SU-DHL-6 (cell line): Measurements from ENCODE around the gene CALHM2.

ENCODE experiments used
- H2AFZ ChIP-seq: fragments of 200-600 bp; sonication (generic); 2 replicates; pipeline ENCODE4 v1.6.1; 2014; ENCODE audit warnings: low read depth, mild to moderate bottlenecking, moderate library complexity, mixed read lengths, antibody characterized with exemption, low read length; ENCODE audit not compliant: severe bottlenecking
- H3F3A ChIP-seq: fragments of 200-600 bp; shearing (Covaris generic); 2 replicates; pipeline ENCODE4 v1.6.0; 2016; ENCODE audit warnings: antibody characterized with exemption, mild to moderate bottlenecking; ENCODE audit not compliant: insufficient read depth
- H3K27ac ChIP-seq: fragments of 200-600 bp; sonication (generic); 2 replicates; pipeline ENCODE4 v1.5.1; 2016; ENCODE audit warnings: low read depth, mild to moderate bottlenecking, low read length, moderate library complexity, mixed read lengths
- H3K27me3 ChIP-seq: fragments of 200-600 bp; sonication (generic), shearing (Covaris generic); 2 replicates; pipeline ENCODE4 v1.6.0; 2014; ENCODE audit warnings: mild to moderate bottlenecking, low read length
- H3K36me3 ChIP-seq: fragments of 200-600 bp; sonication (generic); 2 replicates; pipeline ENCODE4 v1.6.1; 2014; ENCODE audit warnings: mild to moderate bottlenecking, low read length, mixed read lengths
- H3K4me2 ChIP-seq: fragments of 300-600, 200-600 bp; shearing (Covaris generic), sonication (generic); 2 replicates; pipeline ENCODE4 v1.6.0; 2014; ENCODE audit warnings: low read length, low read depth, mild to moderate bottlenecking; ENCODE audit not compliant: poor library complexity, severe bottlenecking
- H3K4me3 ChIP-seq: fragments of 200-600 bp; sonication (generic); 2 replicates; pipeline ENCODE4 v1.5.1; 2014; ENCODE audit warnings: antibody characterized with exemption, low read length, mild to moderate bottlenecking, mixed read lengths; ENCODE audit not compliant: insufficient read depth, poor library complexity, severe bottlenecking
- H3K79me2 ChIP-seq: fragments of 200-600 bp; sonication (generic); 2 replicates; pipeline ENCODE4 v1.6.1; 2014; ENCODE audit warnings: mild to moderate bottlenecking, low read length, moderate library complexity; ENCODE audit not compliant: insufficient read depth
- H3K9ac ChIP-seq: fragments of 200-600 bp; sonication (generic); 2 replicates; pipeline ENCODE4 v1.7.0; 2014; ENCODE audit warnings: mild to moderate bottlenecking, low read length
- H3K9me2 ChIP-seq: fragments of 200-600 bp; sonication (generic); replicated peaks from 2 replicates; pipeline ENCODE4 v1.6.1; 2014; ENCODE audit warnings: low read length; ENCODE audit not compliant: insufficient read depth
- H3K9me3 ChIP-seq: fragments of 200-600 bp; sonication (generic); 2 replicates; pipeline ENCODE4 v1.6.1; 2014; ENCODE audit warnings: low read length, mixed read lengths; ENCODE audit not compliant: insufficient read depth
- H4K20me1 ChIP-seq: fragments of 200-600 bp; sonication (generic); 2 replicates; pipeline ENCODE4 v1.6.1; 2014; ENCODE audit warnings: low read depth, mild to moderate bottlenecking, antibody characterized with exemption, low read length, moderate library complexity, mixed read lengths
- EZH2phosphoT487 ChIP-seq: fragments of 200-600 bp; sonication (generic), shearing (Covaris generic); conservative IDR thresholded peaks from 2 replicates; pipeline ENCODE4 v1.6.1; 2018; ENCODE audit warnings: mild to moderate bottlenecking, antibody characterized with exemption, low read length, moderate library complexity, mixed read lengths
- TF ChIP-seq, protein P1 (sequence below): fragments of 200-600 bp; sonication (generic); IDR thresholded peaks from one replicate; pipeline ENCODE4 v1.5.1; 2017; ENCODE audit warnings: antibody characterized with exemption, mild to moderate bottlenecking, low read length, moderate library complexity; ENCODE audit not compliant: insufficient read depth, poor library complexity, severe bottlenecking

The CALHM2 gene

DNA sequence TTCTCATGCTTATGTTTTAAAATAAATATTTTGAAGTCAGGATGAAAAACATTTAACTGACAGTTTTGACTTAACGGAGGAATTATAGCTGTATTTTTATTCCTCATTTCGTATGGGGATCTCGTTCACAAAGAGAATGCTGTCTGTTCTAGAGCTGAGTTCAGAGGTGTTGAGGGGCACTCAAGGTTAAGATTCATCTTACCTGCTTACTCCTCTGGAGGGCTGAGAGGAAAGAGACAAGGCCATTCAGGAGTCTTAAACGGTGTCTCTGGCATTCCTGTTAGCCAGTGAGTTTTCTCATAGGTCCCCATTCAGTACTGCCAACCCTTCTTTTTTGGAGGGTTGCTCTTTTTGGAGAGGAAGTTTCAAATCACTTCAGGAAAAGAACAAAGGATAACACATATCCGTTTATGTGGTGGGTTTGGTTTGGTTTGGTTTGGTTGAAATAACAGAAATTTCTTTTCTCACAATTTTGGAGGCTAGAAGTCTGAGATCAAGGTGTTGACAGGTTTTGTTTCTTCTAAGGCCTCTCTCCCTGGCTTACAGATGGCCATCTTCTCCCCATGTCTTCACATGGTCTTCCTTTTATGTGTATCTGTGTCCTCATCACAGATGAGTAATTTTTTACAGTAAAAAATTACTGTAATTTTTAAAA, 23.1 kb downstream of the CALHM2 start:
- Histone ChIP-seq H3K4me3 (no peak overlapping the region), H3K27me3 (no peaks in the 10 kb centered on the region), H3K4me2 (no peak overlapping the region), H2AFZ (no peak overlapping the region), H3F3A (no peaks in the 10 kb centered on the region), H3K9me3 (no peaks in the 10 kb centered on the region), H4K20me1 (no peaks in the 10 kb centered on the region), H3K36me3 (peaks cover 21% of the 10 kb centered on the region), H3K27ac (no peak overlapping the region), H3K9me2 (no peaks in the 10 kb centered on the region), H3K79me2 (no peaks in the 10 kb centered on the region), H3K9ac (no peak overlapping the region)
- no peak for TF ChIP-seq EZH2phosphoT487
- TF ChIP-seq, protein P1, sequence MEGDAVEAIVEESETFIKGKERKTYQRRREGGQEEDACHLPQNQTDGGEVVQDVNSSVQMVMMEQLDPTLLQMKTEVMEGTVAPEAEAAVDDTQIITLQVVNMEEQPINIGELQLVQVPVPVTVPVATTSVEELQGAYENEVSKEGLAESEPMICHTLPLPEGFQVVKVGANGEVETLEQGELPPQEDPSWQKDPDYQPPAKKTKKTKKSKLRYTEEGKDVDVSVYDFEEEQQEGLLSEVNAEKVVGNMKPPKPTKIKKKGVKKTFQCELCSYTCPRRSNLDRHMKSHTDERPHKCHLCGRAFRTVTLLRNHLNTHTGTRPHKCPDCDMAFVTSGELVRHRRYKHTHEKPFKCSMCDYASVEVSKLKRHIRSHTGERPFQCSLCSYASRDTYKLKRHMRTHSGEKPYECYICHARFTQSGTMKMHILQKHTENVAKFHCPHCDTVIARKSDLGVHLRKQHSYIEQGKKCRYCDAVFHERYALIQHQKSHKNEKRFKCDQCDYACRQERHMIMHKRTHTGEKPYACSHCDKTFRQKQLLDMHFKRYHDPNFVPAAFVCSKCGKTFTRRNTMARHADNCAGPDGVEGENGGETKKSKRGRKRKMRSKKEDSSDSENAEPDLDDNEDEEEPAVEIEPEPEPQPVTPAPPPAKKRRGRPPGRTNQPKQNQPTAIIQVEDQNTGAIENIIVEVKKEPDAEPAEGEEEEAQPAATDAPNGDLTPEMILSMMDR: no peak

- Histone ChIP-seq H3K9ac (no peak overlapping the region), H3F3A (no peaks in the 10 kb centered on the region), H3K36me3 (peaks cover 20% of the 10 kb centered on the region), H4K20me1 (no peaks in the 10 kb centered on the region), H3K79me2 (no peaks in the 10 kb centered on the region), H2AFZ (no peak overlapping the region), H3K9me2 (no peaks in the 10 kb centered on the region), H3K27me3 (no peaks in the 10 kb centered on the region), H3K4me3 (no peak overlapping the region), H3K9me3 (no peaks in the 10 kb centered on the region), H3K27ac (no peak overlapping the region), H3K4me2 (no peak overlapping the region)
- TF ChIP-seq EZH2phosphoT487: no peak
- TF ChIP-seq, protein P1: no peak
Observed at GRCh38 chr10:103427866-103428265, 24.3 kb downstream of the CALHM2 start.

GRCh38 chr10:103423748-103424147, 28.4 kb downstream of the CALHM2 start:
- no peak overlapping the region for H2AFZ ChIP-seq
- no peak overlapping the region for H3K27ac ChIP-seq
- no peaks in the 10 kb centered on the region for H3K9me2 ChIP-seq
- no peak overlapping the region for H3K4me2 ChIP-seq
- TF ChIP-seq, protein P1: no peak
- TF ChIP-seq EZH2phosphoT487: no peak
- H3F3A ChIP-seq: no peaks in the 10 kb centered on the region
- peaks cover 15% of the 10 kb centered on the region; the same call in 1 of the 2 replicates for H3K36me3 ChIP-seq
- H4K20me1 ChIP-seq: no peaks in the 10 kb centered on the region
- H3K9ac ChIP-seq: no peak overlapping the region
- no peak overlapping the region for H3K4me3 ChIP-seq
- H3K9me3 ChIP-seq: no peaks in the 10 kb centered on the region
- no peaks in the 10 kb centered on the region for H3K79me2 ChIP-seq
- H3K27me3 ChIP-seq: no peaks in the 10 kb centered on the region
